Right cardiac atrium (tissue), 5 donors: Measurements from ENCODE around the gene BICC1. TPM values are rescaled to one million over a fixed set of nuclear protein-coding genes. Genes with fewer than 3 reads are reported as not detected.

ENCODE experiments used
- ATAC-seq, 2 donors: fragments of 200-7000 bp; cut with Tn5 transposase; one replicate each; pipeline versions ENCODE4 v1.8.0 to v1.9.1; 2020; ENCODE audit warnings: moderate library complexity in 2 of 2, mild to moderate bottlenecking in 1 of 2
- DNase-seq, 3 donors: peaks; one replicate each; pipeline ENCODE4 v3.0.0-alpha.2; 2020
- H3K27ac ChIP-seq: one replicate; pipeline ENCODE4 v1.5.1; 2013; ENCODE audit warnings: mild to moderate bottlenecking, low read length, control low read depth, moderate library complexity
- H3K27me3 ChIP-seq: one replicate; pipeline ENCODE4 v1.6.1; 2013; ENCODE audit not compliant: control insufficient read depth, insufficient read depth
- H3K4me1 ChIP-seq: one replicate; pipeline ENCODE4 v1.6.1; 2013; ENCODE audit warnings: low read length; ENCODE audit not compliant: control insufficient read depth, insufficient read depth
- H3K4me3 ChIP-seq: one replicate; pipeline ENCODE4 v1.5.1; 2013; ENCODE audit warnings: low read length, control low read depth
- H3K9me3 ChIP-seq: one replicate; pipeline ENCODE4 v1.6.1; 2013; ENCODE audit warnings: low read length; ENCODE audit not compliant: control insufficient read depth
- WGBS: extraction: QIAGEN DNeasy Blood & Tissue Kit; methylation state at CpG from one replicate; pipeline ENCODE4 v1.1.7; 2013; 5-methylcytosine and 5-hydroxymethylcytosine counted together
- intact Hi-C, 4 donors: fragments of 100-400 bp; cut with DNase I; formaldehyde crosslinking; loops; one replicate each; pipeline versions ENCODE4 v1.11.0 to v1.14.0; 2022 to 2023
- polyA plus RNA-seq: library from polyadenylated mRNA; stranded (reverse); fragments of 200-250 nt; gene quantifications from one replicate; pipeline ENCODE4 v1.2.3, GENCODE V29; 2013
- total RNA-seq, 4 donors: library from RNA; stranded (reverse); fragmentation: NEBNext Ultra II Directional; extraction: Animal tissue kit (Norgen Biotek cat#: 25700); gene quantifications; one replicate each; pipeline ENCODE4 v1.2.1, GENCODE V29; 2021
- donor health status: healthy with polysubstance abuse.
- donor health status: DM: no; HTN: yes; CAD: no.
- donor health status: DM: no; HTN: no; CAD: no.
- donor health status: DM: no; HTN: yes; CAD: no; lungs with severe emphysema.
- donor health status: DM: yes; HTN: yes; CAD: no.

The BICC1 gene
- total and polyA plus RNA-seq, 5 donors: 5.2 to 15.9 (median 13.5) TPM

DNA sequence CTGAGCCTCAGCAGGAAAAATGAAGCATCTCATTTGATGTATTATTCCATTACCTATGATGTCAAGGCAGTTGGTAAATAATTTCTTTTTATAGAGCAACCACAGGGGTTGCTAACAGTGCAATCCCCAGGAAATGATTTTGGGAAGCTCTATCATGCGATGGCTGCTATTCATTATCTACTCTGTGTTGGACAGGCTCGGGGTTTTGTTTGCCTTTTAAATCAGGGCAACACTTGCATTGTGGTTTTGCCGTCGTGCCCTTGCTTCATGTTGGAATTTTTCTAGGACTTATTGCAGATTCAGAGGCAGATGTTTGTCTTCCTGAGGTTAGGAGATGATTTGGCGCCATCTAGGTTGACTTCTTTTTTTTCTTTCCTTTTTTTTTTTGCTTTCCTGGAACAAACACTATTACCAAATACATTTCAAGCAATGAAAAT is 128.4 kb downstream of the BICC1 start:
- no peaks in the 10 kb centered on the region for H3K27me3 ChIP-seq
- WGBS: 12% methylated on average over 5 of the region's 5 CpGs
- DNase-seq (no peak), ATAC-seq (no peak)
- H3K9me3 ChIP-seq: no peaks in the 10 kb centered on the region
- H3K27ac ChIP-seq: no peak overlapping the region
- no peak overlapping the region for H3K4me3 ChIP-seq
- peaks cover 2% of the 10 kb centered on the region for H3K4me1 ChIP-seq
- intact Hi-C loops: no loop called here

DNA sequence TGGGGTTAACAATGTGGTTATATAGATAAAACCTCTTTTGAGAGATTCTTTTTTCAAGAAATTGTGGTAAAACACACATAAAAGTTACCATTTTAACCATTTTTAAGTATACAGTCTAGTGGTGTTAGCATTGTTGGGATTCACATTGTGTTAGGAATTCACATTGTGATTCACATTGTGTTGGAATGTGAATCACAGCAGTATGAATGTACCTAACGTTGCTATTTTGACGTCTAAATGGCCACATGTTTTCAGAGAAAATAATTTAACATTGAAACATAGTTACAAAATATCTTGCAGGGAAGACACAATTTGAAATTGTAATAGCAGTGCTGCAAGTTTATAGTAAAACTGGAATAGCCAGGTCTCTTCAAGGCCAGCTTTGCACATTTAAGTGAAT is 129.0 kb downstream of the BICC1 start:
- 51% methylated on average over 2 of the region's 2 CpGs for WGBS
- no peaks in the 10 kb centered on the region for H3K9me3 ChIP-seq
- no peak overlapping the region for H3K4me3 ChIP-seq
- peaks cover 2% of the 10 kb centered on the region for H3K4me1 ChIP-seq
- no peak for ATAC-seq
- no peak overlapping the region for H3K27ac ChIP-seq
- H3K27me3 ChIP-seq: no peaks in the 10 kb centered on the region
- intact Hi-C loops: no loop called here
- DNase-seq: no peak

DNA sequence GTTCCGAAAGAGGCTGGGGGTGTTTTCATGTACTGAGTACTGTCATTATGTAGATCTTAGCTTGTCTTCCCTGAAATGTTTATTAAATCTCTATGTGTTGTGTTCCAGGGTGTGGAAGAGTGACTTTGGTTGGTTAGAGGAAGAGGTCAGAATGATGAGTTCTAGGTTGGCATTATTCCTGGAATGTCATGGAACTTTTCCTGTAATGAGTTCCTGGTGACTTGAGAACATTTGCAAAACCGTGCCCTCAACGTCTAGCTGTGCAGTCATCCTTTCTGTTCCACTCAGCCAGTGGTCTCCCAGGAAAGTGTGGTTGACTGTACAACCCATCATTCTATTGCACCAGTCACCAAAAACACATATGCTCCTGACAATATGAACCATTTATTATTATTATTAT is 129.6 kb downstream of the BICC1 start:
- DNase-seq: no peak
- intact Hi-C loops: no loop called here
- Histone ChIP-seq H3K27me3 (no peaks in the 10 kb centered on the region), H3K4me1 (peaks cover 2% of the 10 kb centered on the region), H3K9me3 (no peaks in the 10 kb centered on the region), H3K27ac (no peak overlapping the region), H3K4me3 (no peak overlapping the region)
- 58% methylated on average over 3 of the region's 3 CpGs for WGBS
- ATAC-seq: no peak

DNA sequence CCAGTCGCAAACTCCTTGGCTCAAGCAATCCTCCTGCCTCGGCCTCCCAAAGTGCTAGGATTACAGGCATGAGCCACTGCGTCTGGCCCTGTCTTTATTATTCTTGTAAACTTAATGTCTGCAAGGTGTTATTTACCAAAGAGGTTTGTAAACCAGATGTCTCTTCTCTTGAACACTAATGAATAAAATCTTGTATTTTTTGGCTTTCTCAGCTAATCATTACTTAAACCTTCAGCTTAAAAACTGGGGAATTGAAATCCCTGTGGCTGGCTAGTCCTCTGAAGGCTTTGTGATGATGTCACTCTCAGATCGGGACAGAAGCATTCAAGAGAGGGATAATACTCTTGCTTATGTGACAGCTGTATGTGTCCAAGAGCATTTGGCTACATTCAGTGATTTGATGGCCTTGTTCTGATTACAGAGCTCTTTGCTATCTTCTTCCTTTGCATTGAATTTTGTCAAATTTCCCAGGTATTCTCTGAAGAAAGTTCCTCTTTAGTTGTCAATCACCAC is 130.3 kb downstream of the BICC1 start:
- H3K4me1 ChIP-seq: peaks cover 2% of the 10 kb centered on the region
- H3K27ac ChIP-seq: no peak overlapping the region
- DNase-seq (no peak), ATAC-seq (no peak)
- H3K9me3 ChIP-seq: no peaks in the 10 kb centered on the region
- no peak overlapping the region for H3K4me3 ChIP-seq
- intact Hi-C loops: no loop called here
- WGBS: 39% methylated on average over 4 of the region's 4 CpGs
- H3K27me3 ChIP-seq: no peaks in the 10 kb centered on the region

DNA sequence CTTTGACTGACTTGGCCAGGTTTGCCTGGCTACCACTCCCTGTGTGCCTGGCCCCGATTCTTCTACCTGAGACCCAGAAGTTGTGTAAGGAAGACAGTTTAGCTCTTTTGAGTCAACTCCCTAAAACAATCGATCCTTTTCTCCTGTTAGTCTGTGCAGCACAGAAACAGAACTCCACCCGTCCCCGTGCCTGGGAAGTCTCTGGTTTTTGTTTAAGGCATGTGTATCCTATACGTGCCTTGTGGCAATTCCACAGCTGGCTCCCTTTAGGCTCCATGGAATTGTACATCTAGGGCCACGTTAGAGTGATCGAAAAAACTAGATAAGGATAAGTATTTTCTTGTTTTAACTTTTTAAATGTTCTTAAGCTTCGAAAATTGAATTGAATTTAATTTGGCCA is 131.6 kb downstream of the BICC1 start:
- no peak for ATAC-seq
- Histone ChIP-seq H3K27ac (no peak overlapping the region), H3K4me1 (peaks cover 2% of the 10 kb centered on the region), H3K27me3 (no peaks in the 10 kb centered on the region), H3K9me3 (no peaks in the 10 kb centered on the region), H3K4me3 (no peak overlapping the region)
- 69% methylated on average over 8 of the region's 8 CpGs for WGBS
- intact Hi-C loops: no loop called here
- no peak for DNase-seq

DNA sequence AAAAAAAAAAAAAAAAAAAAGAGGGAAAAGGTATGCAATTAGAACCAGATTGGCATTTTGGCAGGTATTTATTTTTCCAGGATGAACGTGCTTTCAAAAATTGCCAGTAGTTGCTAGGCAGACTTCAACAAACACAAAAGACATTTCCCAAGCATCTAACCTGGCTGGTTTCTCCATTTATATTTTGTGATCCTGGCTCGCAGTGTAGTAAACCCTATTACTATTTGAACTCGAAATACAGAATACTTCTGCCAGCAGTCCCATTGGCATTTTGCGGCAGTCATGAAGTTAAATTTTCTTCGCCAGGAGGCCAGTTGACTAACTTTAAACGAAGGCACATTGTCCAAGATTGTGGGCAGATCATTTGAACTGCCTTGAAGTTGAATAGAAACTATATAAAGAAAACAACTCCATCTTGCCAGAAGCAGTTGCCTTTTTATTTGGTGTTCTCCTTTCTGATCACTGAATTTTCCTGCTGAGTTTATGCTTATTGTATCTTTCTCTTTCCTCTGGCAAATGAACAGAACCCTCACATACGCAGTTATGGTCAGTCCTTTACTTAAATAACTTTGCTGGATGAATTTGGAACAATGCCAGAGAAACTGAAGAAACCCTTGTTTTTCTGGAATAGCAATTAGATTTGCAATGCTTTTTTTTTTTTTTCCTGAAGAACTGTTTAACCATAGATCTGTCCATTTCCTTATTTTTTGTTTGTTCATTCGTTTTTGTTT is 132.9 kb downstream of the BICC1 start:
- H3K27ac ChIP-seq: no peak overlapping the region
- no peaks in the 10 kb centered on the region for H3K27me3 ChIP-seq
- WGBS: 58% methylated on average over 8 of the region's 8 CpGs
- ATAC-seq (no peak), DNase-seq (no peak)
- H3K9me3 ChIP-seq: no peaks in the 10 kb centered on the region
- intact Hi-C loops: no loop called here
- no peak overlapping the region for H3K4me3 ChIP-seq
- peaks cover 4% of the 10 kb centered on the region for H3K4me1 ChIP-seq

DNA sequence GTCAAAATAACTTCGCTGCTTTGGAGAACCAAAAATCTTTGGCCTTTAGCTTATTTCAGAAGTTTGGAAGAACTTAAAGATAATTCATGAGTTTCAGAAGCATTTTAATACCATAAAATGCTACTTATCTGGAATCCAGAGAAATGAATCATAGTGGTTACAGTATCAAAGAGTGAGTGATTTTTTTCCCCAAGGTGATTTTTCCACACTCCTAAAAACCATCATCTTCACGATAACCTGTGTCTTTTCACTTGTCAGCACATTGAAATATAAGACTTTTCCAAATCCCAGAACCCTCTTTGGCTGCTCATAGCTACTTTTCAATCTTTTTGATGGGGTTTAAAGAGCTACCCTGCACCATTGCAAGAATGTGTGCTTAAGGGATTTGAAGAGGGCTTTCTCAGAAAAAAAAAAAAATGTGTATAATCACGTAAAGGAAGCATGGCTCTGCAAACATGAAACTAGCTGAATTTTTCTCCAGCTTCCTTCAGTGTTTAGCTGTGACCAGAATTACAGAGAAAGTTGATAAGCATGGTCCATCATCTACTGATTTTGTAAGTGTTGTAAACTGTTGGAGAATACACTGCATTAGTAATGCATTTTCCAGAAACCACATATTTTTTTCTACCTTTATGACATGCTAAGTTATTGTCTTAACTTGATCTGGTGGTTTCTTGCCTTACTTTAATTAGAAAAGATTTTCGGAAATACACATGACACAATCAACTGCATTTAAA is 134.9 kb downstream of the BICC1 start:
- DNase-seq (no peak), ATAC-seq (no peak)
- no peaks in the 10 kb centered on the region for H3K27me3 ChIP-seq
- intact Hi-C loops: no loop called here
- no peaks in the 10 kb centered on the region for H3K9me3 ChIP-seq
- no peak overlapping the region for H3K4me3 ChIP-seq
- H3K27ac ChIP-seq: no peak overlapping the region
- WGBS: 61% methylated on average over 4 of the region's 4 CpGs
- H3K4me1 ChIP-seq: peaks cover 4% of the 10 kb centered on the region

DNA sequence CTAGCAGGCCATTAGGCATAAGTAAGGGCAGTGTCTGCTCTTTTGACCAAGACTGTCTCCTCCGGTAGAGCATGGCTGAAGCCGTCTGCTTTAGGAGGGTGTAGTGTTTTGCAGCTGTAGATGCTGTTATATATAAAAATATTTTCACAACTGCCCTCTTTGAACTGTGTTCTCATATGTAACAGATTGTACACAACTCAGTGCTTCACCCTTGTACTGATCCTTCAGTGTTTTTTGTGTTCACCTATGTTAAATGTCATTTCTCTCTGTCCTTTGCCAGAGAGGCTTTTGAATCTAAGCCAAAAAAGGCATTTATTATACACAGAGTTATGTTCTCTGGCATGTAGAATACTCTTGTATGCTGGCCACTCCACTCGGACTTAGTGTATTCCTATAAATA is 135.5 kb downstream of the BICC1 start:
- H3K27ac ChIP-seq: no peak overlapping the region
- intact Hi-C loops: no loop called here
- 46% methylated on average over 3 of the region's 3 CpGs for WGBS
- no peak for DNase-seq
- peaks cover 4% of the 10 kb centered on the region for H3K4me1 ChIP-seq
- no peak for ATAC-seq
- H3K9me3 ChIP-seq: no peaks in the 10 kb centered on the region
- H3K4me3 ChIP-seq: no peak overlapping the region
- no peaks in the 10 kb centered on the region for H3K27me3 ChIP-seq

DNA sequence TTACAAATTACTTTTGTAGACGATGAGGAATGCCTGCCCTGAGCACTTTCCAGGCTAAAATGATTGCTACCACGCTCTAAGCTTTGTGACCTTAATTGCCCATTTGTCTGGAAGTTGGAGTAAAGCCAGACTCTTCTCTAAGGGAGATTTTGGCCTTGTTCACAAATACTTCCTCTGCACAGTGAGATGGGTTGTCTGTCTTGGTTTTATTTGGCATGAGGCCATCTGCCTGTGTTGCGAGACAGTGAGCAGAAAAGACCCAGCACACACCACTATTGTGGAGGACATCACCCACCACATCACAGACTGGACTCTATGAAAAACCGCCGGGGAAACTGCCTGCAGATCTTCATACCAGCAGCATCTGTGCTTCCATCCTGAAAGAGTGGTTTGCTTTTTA is 138.4 kb downstream of the BICC1 start:
- Histone ChIP-seq H3K9me3 (no peaks in the 10 kb centered on the region), H3K4me3 (no peak overlapping the region), H3K27me3 (no peaks in the 10 kb centered on the region), H3K4me1 (peaks cover 2% of the 10 kb centered on the region), H3K27ac (no peak overlapping the region)
- DNase-seq: peak in 2 of 3 donors; percentile 16 to 35
- WGBS: 6% methylated on average over 5 of the region's 5 CpGs
- peak; percentile 66 to 84 for ATAC-seq
- intact Hi-C loops: no loop called here

DNA sequence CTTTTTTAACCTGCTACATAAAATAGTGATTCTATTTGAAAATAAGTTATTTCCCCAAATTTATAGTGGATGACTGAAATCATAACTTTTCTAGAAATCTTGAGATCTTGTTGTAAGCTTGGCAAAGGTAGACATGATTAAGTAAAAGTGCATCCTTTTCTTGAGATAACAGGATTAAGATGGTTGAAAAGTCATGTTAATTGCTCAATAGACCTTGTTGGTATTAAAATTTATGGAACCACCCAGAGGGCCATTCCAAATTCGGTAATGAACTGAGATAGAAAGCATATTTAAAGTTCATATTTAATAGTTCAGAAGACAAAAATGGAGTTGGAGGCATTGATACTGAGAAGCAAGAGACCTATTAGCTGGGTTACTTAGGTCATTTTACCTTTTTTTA is 139.1 kb downstream of the BICC1 start:
- DNase-seq (no peak), ATAC-seq (no peak)
- Histone ChIP-seq H3K27me3 (no peaks in the 10 kb centered on the region), H3K9me3 (no peaks in the 10 kb centered on the region), H3K27ac (no peak overlapping the region), H3K4me1 (peaks cover 2% of the 10 kb centered on the region), H3K4me3 (no peak overlapping the region)
- intact Hi-C loops: no loop called here
- 65% methylated on average over 1 of the region's 1 CpG for WGBS

DNA sequence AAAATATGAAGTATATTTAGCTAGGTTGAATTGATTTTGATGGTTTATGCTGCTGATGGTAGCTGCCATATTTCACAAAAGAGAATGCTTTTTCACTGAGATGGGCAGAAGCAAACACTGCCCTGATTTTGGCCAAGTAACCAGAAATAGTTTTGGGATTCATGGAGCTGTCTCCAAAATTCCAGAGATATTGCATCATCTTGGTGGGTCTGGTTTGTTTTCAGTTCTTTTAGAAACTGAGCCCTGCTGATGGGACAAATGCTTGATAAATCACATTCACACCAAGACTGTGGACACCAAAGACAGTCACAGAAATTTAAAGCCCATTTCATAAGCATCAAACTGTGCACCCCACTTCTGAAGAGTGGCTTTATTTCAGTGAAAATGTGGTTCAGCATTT is 140.5 kb downstream of the BICC1 start:
- no peaks in the 10 kb centered on the region for H3K27me3 ChIP-seq
- no peak overlapping the region for H3K4me3 ChIP-seq
- DNase-seq: no peak
- intact Hi-C loops: no loop called here
- no peaks in the 10 kb centered on the region for H3K9me3 ChIP-seq
- H3K4me1 ChIP-seq: peaks cover 2% of the 10 kb centered on the region
- no peak for ATAC-seq
- no peak overlapping the region for H3K27ac ChIP-seq
